22Rv1 (cell line): ENCODE data around the gene CDC73.

Experiments used
- H3K27ac ChIP-seq: fragments of 450-650 bp; 2 replicates; pipeline ENCODE4 v1.5.1; 2017
- CTCF ChIP-seq: fragments of 450-650 bp; IDR thresholded peaks from 2 replicates; pipeline ENCODE4 v1.5.1; 2017; ENCODE audit warnings: mild to moderate bottlenecking
- ZFX ChIP-seq: fragments of 450-650 bp; IDR thresholded peaks from 2 replicates; pipeline ENCODE4 v1.6.1; 2017; ENCODE audit warnings: antibody characterized with exemption, borderline replicate concordance

CDC73 gene

GRCh38 chr1:193179094-193179493, 57.3 kb downstream of the CDC73 start:
- TF ChIP-seq ZFX, result no peak
- TF ChIP-seq CTCF, result no peak
- no peak overlapping the region for H3K27ac ChIP-seq

- no peak for TF ChIP-seq ZFX
- no peak overlapping the region for H3K27ac ChIP-seq
Observed at GRCh38 chr1:193181536-193181935, 59.7 kb downstream of the CDC73 start.

GRCh38 chr1:193181985-193182384, 60.2 kb downstream of the CDC73 start:
- no peak overlapping the region for H3K27ac ChIP-seq
- TF ChIP-seq CTCF, result no peak
- no peak for TF ChIP-seq ZFX

GRCh38 chr1:193183019-193183627, 61.3 kb downstream of the CDC73 start:
- peak overlapping the region; percentile 15 for H3K27ac ChIP-seq
- TF ChIP-seq ZFX (no peak), CTCF (peak; percentile 98)

GRCh38 chr1:193184776-193185175, 62.9 kb downstream of the CDC73 start:
- no peak overlapping the region for H3K27ac ChIP-seq
- TF ChIP-seq ZFX (no peak), CTCF (no peak)

GRCh38 chr1:193185211-193185610, 63.4 kb downstream of the CDC73 start:
- 0 out of 2 replicates have a peak overlapping the region, but pooled peaks have one; percentile 33 for H3K27ac ChIP-seq
- TF ChIP-seq ZFX (no peak), CTCF (no peak)

- no peak for TF ChIP-seq ZFX
- no peak for TF ChIP-seq CTCF
- H3K27ac ChIP-seq, result peak within 1 kb of the TSS; percentile 33
Observed at GRCh38 chr1:193185901-193186731, 64.3 kb downstream of the CDC73 start, which contains the start of gene B3GALT2. Gene B3GALT2 (minus strand): TSS chr1:193186613. CDS start chr1:193181562, 5,051 bp downstream.
